Transverse colon (tissue), 4 donors: ENCODE measurements around the gene AKR1C3. TPM values are rescaled to one million over a fixed set of nuclear protein-coding genes. Genes with fewer than 3 reads are reported as not detected.

Source experiments
- DNase-seq: peaks from one replicate; pipeline ENCODE4 v3.0.0-alpha.2; 2019
- H3K27ac ChIP-seq, 4 donors: fragments of 200-600 bp; sonication (generic); 2 replicates each; pipeline ENCODE4 v1.5.1; 2016 to 2018; ENCODE audit warnings: inconsistent platforms in 4 of 4
- H3K27me3 ChIP-seq: fragments of 200-600 bp; sonication (generic); 2 replicates; pipeline ENCODE4 v1.5.1; 2017; ENCODE audit warnings: inconsistent platforms
- H3K36me3 ChIP-seq, 4 donors: fragments of 200-600 bp; sonication (generic); 2 replicates each; pipeline ENCODE4 v1.5.1; 2017 to 2019; ENCODE audit warnings: inconsistent platforms in 4 of 4
- H3K4me1 ChIP-seq, 4 donors: fragments of 200-600 bp; sonication (generic); 2 replicates each; pipeline ENCODE4 v1.5.1; 2017 to 2020; ENCODE audit warnings: inconsistent platforms in 4 of 4
- H3K4me3 ChIP-seq, 4 donors: fragments of 200-600 bp; sonication (generic); 1 replicate in 1 of 4; 2 replicates in 3 of 4; pipeline versions ENCODE4 v1.5.1 to v1.6.1; 2017 to 2019; ENCODE audit warnings: inconsistent platforms in 4 of 4
- H3K9me3 ChIP-seq, 2 donors: fragments of 200-600 bp; sonication (generic); 2 replicates each; pipeline ENCODE4 v1.5.1; 2017 to 2019; ENCODE audit warnings: inconsistent platforms in 2 of 2
- EP300 ChIP-seq: sonication (generic); formaldehyde crosslinking; IDR thresholded peaks from one replicate; pipeline ENCODE4 v1.6.1; 2017; ENCODE audit warnings: antibody characterized with exemption, low read depth
- POLR2A ChIP-seq: fragments of 450-650 bp; IDR thresholded peaks from one replicate; pipeline ENCODE4 v1.6.1; 2016; ENCODE audit warnings: antibody characterized with exemption, mild to moderate bottlenecking, moderate library complexity
- POLR2AphosphoS5 ChIP-seq, 3 donors: sonication (generic); formaldehyde crosslinking; IDR thresholded peaks; one replicate each; pipeline ENCODE4 v1.6.1; 2016; ENCODE audit warnings: antibody characterized with exemption in 3 of 3
- WGBS, 2 donors: methylation state at CpG; one replicate each; pipeline ENCODE4 v1.1.5; 2018; ENCODE audit warnings: low coverage in 1 of 2; 5-methylcytosine and 5-hydroxymethylcytosine counted together
- in situ Hi-C, 4 donors: fragments of 200-750 bp; cut with MboI; loops; one replicate each; pipeline versions ENCODE4 v1.15.0 to v1.15.1; 2017; ENCODE audit warnings: low sequenced_read_pairs in 3 of 4, low pct_ligation_motif_present in 1 of 4, low pct_unique_long_range_greater_than_20kb in 1 of 4
- intact Hi-C: fragments of 100-400 bp; cut with DNase I; formaldehyde crosslinking; loops from one replicate; pipeline ENCODE4 v1.15.1; 2023; ENCODE audit warnings: low total_unique reads
- total RNA-seq, 4 donors: library from RNA; depleted of rRNA; stranded (reverse); fragments of >200 nt; gene quantifications; one replicate each; pipeline ENCODE4 v1.1.0, GENCODE V29; 2016
- TF ChIP-seq, protein P1 (sequence below), 5 experiments: fragments of 200-600 bp in 3 of 5; fragments of 450-650 bp in 2 of 5; sonication (generic) in 3 of 5; IDR thresholded peaks; 1 replicate in 2 of 5; 2 replicates in 3 of 5; pipeline ENCODE4 v1.5.1; 2016 to 2017; ENCODE audit warnings: antibody characterized with exemption in 5 of 5, inconsistent platforms in 3 of 5, mild to moderate bottlenecking in 2 of 5, moderate library complexity in 1 of 5

The AKR1C3 gene
- total RNA-seq, 4 donors from 2014 or later, result 164 to 634 (median 415) TPM

DNA sequence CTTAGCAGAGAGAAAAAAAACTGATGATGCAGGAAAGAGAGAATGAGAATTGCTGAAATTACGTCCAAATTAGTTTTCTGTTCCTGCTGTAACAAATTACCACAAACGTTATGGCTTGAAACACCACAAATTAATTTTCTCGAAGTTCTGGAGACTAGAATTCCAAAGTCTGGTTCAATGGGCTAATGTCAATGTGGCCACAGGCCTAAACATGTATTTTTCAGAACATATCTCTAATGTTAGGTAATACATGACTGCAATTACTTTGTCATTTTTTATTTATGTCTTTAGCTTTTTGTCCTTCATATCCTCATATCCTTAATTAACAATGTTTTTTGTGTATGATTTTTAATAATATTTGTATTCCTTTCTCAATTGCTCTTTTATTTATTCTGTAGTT lies 3.0 kb upstream of the AKR1C3 start:
- intact Hi-C loops (no loop called here), in situ Hi-C loops (loop anchor here in 3 of 4 donors (10.0 to 25.0 kb wide), 3 partner anchors 236 to 254 kb away; partner anchors contain the start of gene AKR1E2 (in 1 of the 3))
- WGBS, 2 donors, result 85 to 87% methylated on average over 3 of the region's 3 CpGs
- Histone ChIP-seq H3K27me3 (no peaks in the 10 kb centered on the region), H3K27ac (no peak overlapping the region), H3K4me1 (peaks cover 0 to 15% (median 0%) of the 10 kb centered on the region in 4 donors), H3K36me3 (no peaks in the 10 kb centered on the region), H3K9me3 (peaks cover 11 to 16% of the 10 kb centered on the region in 2 donors), H3K4me3 (no peak overlapping the region)
- no peak for DNase-seq
- TF ChIP-seq, protein P1, sequence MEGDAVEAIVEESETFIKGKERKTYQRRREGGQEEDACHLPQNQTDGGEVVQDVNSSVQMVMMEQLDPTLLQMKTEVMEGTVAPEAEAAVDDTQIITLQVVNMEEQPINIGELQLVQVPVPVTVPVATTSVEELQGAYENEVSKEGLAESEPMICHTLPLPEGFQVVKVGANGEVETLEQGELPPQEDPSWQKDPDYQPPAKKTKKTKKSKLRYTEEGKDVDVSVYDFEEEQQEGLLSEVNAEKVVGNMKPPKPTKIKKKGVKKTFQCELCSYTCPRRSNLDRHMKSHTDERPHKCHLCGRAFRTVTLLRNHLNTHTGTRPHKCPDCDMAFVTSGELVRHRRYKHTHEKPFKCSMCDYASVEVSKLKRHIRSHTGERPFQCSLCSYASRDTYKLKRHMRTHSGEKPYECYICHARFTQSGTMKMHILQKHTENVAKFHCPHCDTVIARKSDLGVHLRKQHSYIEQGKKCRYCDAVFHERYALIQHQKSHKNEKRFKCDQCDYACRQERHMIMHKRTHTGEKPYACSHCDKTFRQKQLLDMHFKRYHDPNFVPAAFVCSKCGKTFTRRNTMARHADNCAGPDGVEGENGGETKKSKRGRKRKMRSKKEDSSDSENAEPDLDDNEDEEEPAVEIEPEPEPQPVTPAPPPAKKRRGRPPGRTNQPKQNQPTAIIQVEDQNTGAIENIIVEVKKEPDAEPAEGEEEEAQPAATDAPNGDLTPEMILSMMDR (IDR thresholded peaks at IDR 0.05), result no peak
- no peak for TF ChIP-seq POLR2A
- no peak for TF ChIP-seq POLR2AphosphoS5 (IDR thresholded peaks at IDR 0.05)

DNA sequence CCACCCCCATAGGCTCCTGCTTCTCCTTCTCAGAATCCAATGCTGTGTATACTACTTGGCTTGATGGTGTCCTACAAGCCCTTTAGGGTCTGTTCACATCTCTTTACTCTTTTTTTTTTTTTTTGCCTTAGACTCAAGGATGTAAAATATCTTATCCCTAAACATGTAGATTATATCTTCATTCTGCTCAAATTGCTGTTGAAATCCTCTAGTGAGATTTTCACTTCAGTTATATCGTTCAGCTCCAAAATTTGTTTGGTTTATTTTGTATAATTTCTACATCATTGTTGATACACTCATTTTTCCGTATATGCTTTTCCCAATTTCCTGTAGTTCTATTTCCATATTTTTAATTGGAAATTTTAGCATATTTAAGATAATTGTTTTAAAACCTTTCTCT lies 1.8 kb upstream of the AKR1C3 start:
- Histone ChIP-seq H3K9me3 (peaks cover 11 to 16% of the 10 kb centered on the region in 2 donors), H3K4me1 (peaks cover 0 to 15% (median 0%) of the 10 kb centered on the region in 4 donors), H3K27me3 (no peaks in the 10 kb centered on the region), H3K4me3 (no peak overlapping the region), H3K36me3 (peaks cover 0 to under 1% (median 0%) of the 10 kb centered on the region in 4 donors), H3K27ac (no peak overlapping the region)
- no peak for TF ChIP-seq EP300
- no peak for TF ChIP-seq POLR2AphosphoS5 (IDR thresholded peaks at IDR 0.05)
- TF ChIP-seq POLR2A, result no peak
- TF ChIP-seq, protein P1 (IDR thresholded peaks at IDR 0.05), result no peak
- intact Hi-C loops (no loop called here), in situ Hi-C loops (loop anchor here in 3 of 4 donors (10.0 to 25.0 kb wide), 3 partner anchors 238 to 255 kb away; partner anchors contain the start of gene AKR1E2 (in 1 of the 3))
- 79 to 84% methylated on average over 2 of the region's 2 CpGs for WGBS, 2 donors
- no peak for DNase-seq

DNA sequence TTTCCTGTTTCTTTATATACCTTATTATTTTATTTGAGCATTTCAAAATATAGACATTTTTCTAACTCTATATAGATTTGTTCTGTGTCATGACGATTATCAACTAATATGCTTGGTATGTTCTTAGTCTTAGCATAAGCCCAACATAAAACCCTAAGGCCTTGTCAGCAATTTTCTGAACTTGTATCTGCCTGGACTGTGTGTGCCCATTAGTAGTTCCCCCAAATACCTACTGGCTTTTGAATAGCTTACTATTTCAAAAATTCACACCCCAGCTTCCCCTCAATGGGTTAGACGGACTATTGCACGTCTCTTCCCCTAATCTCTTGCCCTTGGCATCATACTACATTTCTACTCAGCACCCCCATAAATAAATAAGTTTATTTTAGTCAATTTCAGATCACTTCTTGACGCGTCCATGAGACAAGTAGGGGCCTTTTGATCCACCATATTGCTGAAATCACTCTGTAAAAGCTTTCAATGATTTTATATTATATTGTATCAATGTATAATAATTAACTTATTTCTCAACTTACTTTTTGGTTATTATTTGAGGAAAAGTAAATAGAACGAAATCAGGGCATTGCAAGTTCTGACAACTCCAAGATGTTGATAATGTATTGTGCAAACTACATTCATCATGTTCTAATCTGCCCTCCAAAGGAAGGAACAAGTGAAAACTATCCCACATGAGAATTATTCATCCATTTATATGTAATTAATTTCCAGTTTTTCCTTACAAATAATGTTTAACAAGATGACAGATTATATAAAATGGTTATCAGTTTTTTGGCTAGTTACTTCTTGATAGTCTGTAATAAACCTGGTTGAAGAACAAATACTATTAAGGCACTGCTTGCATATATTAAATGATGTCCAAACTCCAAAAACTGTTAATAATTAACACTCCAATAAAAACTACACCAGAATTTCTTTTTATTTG lies 1.1 kb upstream of the AKR1C3 start:
- in situ Hi-C loops (loop anchor here in 3 of 4 donors (10.0 to 25.0 kb wide), 3 partner anchors 238 to 256 kb away; partner anchors contain the start of gene AKR1E2 (in 1 of the 3)), intact Hi-C loops (no loop called here)
- no peak overlapping the region for H3K4me3 ChIP-seq
- peaks cover 11 to 16% of the 10 kb centered on the region in 2 donors for H3K9me3 ChIP-seq
- peaks cover 0 to 6% (median 2%) of the 10 kb centered on the region in 4 donors for H3K36me3 ChIP-seq
- TF ChIP-seq POLR2A, result no peak
- TF ChIP-seq POLR2AphosphoS5 (IDR thresholded peaks at IDR 0.05), result no peak
- TF ChIP-seq, protein P1 (IDR thresholded peaks at IDR 0.05), result no peak
- TF ChIP-seq EP300, result no peak
- 89 to 90% methylated on average over 6 of the region's 6 CpGs for WGBS, 2 donors
- no peaks in the 10 kb centered on the region for H3K27me3 ChIP-seq
- no peak for DNase-seq
- H3K4me1 ChIP-seq, result peaks cover 0 to 14% (median 0%) of the 10 kb centered on the region in 4 donors
- H3K27ac ChIP-seq, result peak overlapping the region in 1 of 4 donors; percentile 69

DNA sequence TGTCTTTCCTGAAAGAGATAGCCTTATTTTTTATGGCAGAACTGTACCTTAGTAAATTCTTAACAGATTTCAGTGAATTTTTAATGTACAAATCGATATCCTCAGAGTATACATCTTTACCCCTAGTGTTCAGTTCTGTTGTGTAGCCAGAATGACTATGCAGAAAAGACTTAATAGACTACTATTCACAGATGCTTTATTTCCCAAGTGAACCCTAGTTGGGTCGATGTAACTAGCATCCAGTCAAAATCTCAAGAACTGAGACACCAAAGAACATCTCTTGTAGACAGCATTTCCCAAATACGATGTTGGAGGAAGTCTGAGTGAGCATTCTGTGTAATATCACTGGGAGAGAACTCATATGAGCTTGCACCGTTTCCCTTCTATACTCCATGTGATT lies 1.5 kb downstream of the AKR1C3 start:
- Histone ChIP-seq H3K4me1 (peaks cover 0 to 9% (median 0%) of the 10 kb centered on the region in 4 donors), H3K4me3 (peak overlapping the region in 3 of 4 donors; percentile 35 to 59 (median 39)), H3K27ac (peak overlapping the region in 2 of 4 donors; percentile 76), H3K9me3 (no peaks in the 10 kb centered on the region), H3K36me3 (peaks cover 0 to 20% (median 10%) of the 10 kb centered on the region in 4 donors), H3K27me3 (no peaks in the 10 kb centered on the region)
- no peak for DNase-seq
- 61 to 71% methylated on average over 3 to 4 of the region's 4 CpGs for WGBS, 2 donors
- no peak for TF ChIP-seq POLR2AphosphoS5 (IDR thresholded peaks at IDR 0.05)
- no peak for TF ChIP-seq EP300
- TF ChIP-seq, protein P1 (IDR thresholded peaks at IDR 0.05), result no peak
- TF ChIP-seq POLR2A, result no peak
- intact Hi-C loops, result loop anchor here (5.0 kb wide), 1 partner anchor 243 kb away; no protein-coding TSS in a partner anchor
- in situ Hi-C loops, result loop anchor here in 3 of 4 donors (10.0 to 25.0 kb wide), 3 partner anchors 241 to 258 kb away; partner anchors contain the start of gene AKR1E2 (in 1 of the 3)
